HG03565 (cell line): ENCODE results near the gene ERC2.

Experiments used
- ATAC-seq: cut with Tn5 transposase; IDR thresholded peaks from one replicate; pipeline ENCODE4 v1.9.1; 2021; ENCODE audit warnings: mild to moderate bottlenecking, moderate library complexity; ENCODE audit not compliant: unreplicated experiment

ERC2 gene

GRCh38 chr3:56130036-56130435 is 338.2 kb downstream of the ERC2 start:
- no peak for ATAC-seq

- no peak for ATAC-seq
Observed at GRCh38 chr3:56126632-56127031, 341.6 kb downstream of the ERC2 start.

DNA sequence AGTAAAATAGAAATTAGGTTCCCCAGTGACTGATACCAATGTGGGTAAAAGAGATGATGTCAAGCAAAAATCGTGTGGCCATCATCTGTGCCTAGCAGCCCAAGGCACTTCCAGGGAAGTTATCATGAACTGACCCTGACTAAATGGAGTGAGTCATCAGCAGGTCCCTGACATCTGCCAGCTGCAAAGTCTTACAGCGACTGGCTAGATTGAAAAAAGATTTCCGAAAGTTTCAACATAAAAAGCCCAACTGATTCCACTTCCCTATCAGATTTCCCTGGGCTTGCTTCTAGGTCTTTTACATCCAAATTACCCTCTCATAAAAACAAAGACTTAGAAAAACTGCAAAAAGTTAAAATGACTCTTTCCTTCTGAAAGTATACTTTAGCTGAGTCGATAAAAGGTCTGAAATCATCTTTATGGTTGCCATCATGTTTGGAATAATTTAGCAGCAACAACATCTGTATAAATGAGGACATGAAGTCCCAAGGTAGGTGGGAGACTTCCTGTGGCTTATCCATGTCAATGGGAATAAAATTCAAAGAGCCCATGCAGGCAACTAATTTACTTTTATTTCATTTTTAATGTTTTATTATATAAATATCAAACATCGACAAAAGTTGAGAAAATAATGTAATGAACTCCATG is 342.8 kb downstream of the ERC2 start:
- no peak for ATAC-seq

- no peak for ATAC-seq
Observed at GRCh38 chr3:56124546-56124945, 343.7 kb downstream of the ERC2 start.

- ATAC-seq: no peak
Observed at GRCh38 chr3:56123487-56123886, 344.8 kb downstream of the ERC2 start.

GRCh38 chr3:56122911-56123310 is 345.4 kb downstream of the ERC2 start:
- no peak for ATAC-seq

- ATAC-seq: no peak
Observed at GRCh38 chr3:56121716-56122115, 346.6 kb downstream of the ERC2 start.

DNA sequence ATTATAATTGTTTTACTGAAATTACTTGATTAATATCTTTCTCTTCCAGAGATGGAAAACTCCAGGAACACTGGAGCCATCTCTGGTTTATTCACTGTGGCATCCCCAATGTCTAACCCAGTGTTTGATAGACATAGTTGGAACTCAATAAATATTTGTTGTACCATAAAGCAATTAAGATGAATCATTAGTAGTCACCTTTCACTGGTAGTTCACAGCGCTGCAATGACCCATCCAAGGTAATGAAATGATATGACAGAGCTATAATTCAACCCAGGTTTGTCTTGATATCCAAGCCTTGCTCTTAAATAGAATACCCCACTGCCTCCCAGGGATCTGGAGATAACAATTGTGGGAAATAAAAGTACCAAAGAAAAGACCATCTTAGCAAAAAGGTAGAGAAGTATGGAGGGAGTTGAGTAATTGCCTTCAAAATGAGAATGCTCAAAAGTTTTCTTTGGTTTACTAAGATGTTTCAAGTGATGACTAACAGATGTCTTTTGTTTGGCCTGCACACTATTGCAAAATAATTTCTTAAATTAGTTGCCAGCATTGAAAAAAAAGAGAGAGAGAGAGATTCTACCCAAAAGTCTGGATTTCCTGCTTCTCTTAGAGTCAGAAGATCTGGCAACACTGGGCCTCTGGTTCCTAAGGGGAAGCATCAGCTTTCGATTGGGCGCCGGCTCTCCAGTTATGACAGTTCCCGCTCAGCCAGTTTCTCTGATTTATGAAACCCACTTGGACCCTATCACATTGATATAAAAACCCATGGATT is 348.5 kb downstream of the ERC2 start:
- no peak for ATAC-seq

- no peak for ATAC-seq
Observed at GRCh38 chr3:56118968-56119367, 349.3 kb downstream of the ERC2 start.

DNA sequence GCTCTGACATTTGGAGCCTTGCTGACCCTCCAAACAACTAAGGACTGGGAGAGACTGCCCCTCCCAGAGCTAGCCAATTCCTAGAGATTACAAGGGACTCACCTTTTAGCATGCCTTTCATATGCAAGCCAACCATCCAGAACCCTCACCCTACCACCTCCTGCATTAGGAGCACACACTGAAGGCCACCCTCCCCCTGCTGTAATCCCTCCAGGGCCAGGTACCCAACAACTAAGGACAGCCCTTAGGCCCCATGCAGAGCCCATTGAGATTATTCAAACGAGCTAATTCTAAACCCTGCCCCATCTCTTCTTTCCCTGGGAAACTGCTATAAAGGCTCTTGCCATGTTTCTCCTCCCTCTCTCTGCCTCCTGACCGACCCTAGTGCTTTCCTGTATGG is 352.6 kb downstream of the ERC2 start:
- ATAC-seq: no peak

- no peak for ATAC-seq
Observed at GRCh38 chr3:56115199-56115598, 353.1 kb downstream of the ERC2 start.

DNA sequence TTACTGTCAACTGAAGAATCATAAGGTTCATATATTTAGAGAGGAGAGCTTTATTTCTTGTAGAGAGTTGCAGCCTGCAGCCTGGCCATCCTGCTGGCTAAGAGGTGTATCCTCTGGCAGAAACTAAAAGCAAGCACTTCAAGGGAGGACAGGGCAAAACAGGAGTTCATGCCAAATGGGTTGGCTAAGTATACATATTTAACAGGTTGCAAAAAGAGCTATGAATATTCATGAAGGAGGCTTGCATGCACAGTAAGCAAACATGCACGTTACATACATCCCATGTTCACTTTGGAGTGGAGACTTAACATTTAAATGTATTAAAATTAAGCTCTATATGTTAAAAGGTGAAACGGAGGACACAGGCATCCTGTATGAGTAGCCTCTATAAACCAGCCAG is 354.4 kb downstream of the ERC2 start:
- ATAC-seq: no peak

- ATAC-seq: no peak
Observed at GRCh38 chr3:56113231-56113630, 355.0 kb downstream of the ERC2 start.

DNA sequence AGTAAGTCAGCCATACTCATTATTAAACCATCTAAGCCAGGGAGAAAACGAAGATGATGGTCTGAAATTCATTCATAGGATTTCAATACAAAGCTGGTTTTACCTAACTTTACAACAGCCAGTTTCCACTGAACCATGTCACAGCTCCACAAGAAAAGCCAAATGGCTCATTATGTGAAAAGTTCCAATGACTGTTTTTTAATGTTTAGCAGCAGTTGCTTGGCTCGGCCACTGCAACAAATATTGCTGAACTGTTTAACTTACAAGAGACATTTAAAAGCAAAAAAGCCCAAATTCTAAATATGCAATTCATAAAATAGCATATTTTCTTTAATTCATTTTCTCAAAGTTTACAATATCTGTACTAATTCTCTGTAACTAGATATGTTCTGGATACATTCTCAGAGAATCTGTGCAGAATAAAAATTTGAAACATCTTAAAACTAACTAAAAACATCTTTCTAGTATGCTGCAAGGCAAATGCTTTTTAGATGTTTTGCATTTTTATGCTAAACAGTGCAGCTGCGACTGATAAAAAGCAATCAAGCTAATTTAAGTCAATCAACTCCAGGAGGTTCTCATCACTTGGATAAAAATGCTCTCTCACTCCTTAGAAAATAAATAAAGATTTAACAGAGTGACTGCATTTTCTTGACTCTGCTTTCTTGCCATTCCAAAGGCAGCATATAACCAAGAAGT is 356.5 kb downstream of the ERC2 start:
- no peak for ATAC-seq

- no peak for ATAC-seq
Observed at GRCh38 chr3:56110886-56111285, 357.4 kb downstream of the ERC2 start.

DNA sequence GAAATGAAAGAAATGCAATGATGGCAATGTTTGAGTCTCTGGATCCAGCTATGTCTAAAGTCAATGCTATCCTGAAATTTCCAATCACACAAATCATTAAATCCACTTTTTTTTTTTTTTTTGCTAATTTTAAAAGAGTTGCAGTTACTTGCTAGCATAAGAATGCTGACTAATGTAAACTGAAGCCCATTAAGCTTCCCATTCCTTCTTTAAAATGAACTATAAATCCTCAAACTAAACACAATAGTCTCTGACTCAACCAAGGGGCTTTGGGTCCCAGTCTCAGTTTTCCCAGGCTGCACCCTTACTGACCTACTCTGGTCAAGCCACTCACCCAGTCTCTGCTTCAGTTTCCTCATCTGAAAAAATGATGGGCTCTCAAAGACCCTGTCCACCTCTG is 361.1 kb downstream of the ERC2 start:
- ATAC-seq: no peak

DNA sequence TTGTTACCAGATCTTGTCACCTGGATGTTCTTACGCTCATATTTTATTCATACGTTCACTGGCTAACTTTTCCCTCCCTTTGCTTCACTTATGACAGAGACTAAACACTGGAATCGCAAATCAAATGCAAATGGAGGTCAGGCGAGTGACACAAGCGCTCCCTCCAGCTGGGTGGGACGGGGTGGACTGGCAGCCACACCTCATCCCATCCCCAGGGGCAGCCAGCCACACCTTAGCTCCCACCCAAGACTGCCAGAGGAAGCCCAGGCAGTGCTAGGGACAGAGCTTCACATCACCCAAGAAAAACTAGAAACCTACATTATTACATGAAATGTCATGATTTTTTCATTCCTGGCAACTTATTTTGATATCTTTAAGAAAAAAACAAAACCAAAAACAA is 366.2 kb downstream of the ERC2 start:
- no peak for ATAC-seq

GRCh38 chr3:56101576-56101975 is 366.7 kb downstream of the ERC2 start:
- ATAC-seq: no peak

- no peak for ATAC-seq
Observed at GRCh38 chr3:56096999-56097398, 371.3 kb downstream of the ERC2 start.

DNA sequence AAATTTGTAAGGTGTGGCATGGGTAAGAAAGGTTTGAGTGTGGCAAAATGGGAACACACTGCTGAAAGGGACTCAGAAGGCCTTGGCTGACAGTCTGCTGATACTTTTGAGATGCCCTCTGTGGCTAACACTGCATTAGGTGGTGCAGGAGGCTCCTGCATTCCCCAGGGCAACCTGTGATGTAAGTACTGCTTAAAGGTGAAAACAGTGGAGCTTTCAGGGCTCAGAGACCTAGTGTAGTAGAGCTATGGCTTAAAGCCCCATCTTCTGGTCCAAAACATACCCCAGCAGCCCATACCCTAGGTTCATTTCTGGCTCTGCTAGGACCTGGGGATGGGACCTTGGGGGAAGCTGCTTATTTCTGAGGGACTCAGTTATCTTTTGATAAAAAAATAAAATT is 374.1 kb downstream of the ERC2 start:
- no peak for ATAC-seq

DNA sequence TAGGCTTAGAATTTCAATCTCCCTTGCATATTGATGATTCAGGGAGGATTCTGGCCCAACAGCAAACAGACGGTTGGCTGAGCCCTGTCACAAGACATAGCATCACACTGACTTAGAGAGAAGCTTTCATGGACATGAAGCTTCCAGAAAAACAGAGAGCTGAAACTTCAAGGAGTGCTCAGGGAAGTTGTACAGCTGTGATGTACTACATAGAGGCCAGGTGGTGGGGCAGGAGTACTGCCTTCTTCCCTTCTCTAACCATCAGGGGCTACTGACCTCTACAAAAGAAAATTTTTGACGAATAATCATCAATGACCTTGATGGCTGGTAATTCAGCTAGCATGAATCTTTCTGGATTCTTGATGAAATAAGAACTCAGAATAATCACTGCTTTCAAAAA is 378.5 kb downstream of the ERC2 start:
- ATAC-seq: no peak

DNA sequence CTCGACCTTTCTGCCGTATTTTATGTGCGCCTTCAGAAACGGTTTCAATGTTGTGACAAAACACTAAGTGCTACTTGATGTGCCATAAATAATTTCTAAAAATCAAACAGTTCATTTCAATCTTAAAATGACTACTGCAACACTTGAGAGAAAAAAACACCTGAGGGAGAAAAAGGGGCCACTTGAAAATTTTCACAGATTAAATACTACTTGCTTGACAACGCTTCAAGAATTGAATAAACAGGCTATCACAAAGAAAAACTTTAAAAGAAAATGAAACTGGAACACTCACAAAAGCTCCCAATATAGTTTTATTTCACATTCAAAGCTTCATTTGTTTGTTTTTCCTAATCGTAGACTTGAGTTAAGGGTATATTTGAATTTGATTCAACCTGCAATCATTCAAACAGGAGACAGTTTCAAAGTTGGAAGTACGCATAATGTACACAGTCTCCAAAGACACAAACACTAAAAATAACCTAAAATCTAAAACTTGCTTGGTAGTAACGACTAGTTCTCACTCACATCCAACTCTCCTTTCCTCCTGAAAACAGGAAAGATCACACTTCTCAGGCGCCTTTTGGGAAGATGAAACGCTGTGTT is 380.7 kb downstream of the ERC2 start:
- no peak for ATAC-seq
